ENCODE data around the gene TIMD4.
"Not testable (repeated sequence)": the region's sequence is repeated elsewhere in the genome, so short reads cannot be mapped to it uniquely, and the experiment has no call there.

Gene TIMD4

DNA sequence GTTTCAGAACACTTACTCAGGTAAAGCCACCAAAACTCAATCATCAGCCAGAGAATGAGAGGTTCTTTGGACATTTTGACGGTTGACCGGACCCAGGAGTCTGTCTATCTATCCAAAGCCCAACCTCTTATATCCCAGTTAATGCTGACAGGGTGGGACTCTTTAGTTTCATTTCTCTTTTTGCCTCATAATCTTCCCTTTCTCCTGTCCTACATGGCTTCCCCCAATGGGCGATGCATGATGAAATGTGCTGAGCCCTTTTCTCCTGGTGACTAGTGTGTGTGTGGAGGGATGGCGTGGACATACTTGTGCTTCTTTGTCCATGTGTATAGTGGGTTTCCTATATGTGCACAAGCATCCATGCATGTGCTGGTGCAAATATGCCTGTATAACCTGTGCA lies at the start of gene TIMD4:
Gene TIMD4, minus strand, starts transcription at position 102 of the 400 bp plus-strand sequence. Its CDS starts 28 bp downstream, at position 74.
- DNase-seq = no peak

DNA sequence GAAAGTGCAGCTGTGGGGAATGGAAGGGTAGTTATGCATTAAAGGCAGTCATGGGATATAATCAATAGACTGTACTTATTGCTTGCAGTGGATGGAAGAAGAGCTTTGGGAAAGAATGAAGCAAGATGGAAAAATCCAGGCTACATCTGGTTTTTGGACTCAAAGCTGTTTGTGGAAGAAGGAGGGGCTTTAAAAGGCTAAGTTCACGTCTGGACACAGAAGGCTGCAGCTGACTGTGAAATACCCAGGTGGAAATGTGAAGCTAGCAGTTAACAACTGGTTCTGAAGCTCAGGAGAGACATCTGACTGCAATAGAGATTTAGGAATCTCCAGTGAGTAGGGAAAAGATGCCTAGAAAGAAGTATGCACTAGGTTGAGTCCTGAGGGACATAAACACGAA lies 43.2 kb upstream of the TIMD4 start:
- DNase-seq = no peak

DNA sequence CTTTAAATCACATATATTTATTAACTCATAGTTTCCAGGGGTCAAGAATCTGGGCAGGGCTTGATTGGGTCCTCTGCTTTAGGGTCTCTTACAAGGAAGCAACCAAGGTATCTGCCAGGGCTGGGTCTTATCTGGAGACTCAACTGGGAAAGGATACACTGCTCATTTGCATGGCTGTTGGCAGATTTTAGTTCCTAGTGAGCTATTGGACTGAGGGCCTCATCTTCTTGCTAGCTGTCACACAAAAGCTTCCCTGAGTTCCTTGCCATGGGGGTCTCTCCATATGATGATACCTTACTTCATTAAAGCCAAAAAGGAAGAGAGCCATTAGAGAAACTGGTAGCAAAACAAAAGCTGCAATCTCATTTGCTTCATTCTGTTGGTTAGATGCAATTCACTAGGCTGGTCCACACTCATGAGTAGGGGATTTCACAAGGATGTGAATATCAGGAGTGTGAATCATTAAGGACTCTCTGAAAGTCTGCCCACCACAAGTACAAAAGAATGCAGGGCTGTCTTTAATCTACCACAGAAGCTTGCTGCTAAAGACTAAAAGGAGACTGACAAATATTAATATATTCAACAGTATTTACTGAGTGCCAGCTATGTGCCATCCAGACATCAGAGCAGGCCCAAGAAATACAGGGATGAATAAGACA lies 42.0 kb upstream of the TIMD4 start:
- no peak for DNase-seq

DNA sequence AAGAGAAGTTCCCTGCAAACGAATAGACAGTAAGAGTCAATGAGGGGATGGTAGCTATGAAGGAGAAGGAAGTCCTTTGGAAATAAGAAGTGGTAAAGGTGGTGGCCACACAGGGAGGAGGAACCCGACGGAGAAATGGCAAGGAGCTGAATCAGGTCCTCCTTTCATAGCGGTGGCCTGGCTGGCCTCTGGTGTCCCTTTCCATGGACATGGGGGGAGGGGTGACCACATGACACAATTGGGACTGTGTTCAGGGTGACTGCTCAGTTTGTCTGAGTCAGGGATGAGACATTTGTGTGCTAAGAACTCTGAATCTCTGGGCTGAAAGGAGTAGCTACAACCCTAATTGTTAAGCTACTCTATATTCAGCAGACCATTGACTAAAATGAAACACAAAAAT lies 28.7 kb upstream of the TIMD4 start:
- peak in 1 of 51 donors; percentile 1 for DNase-seq

DNA sequence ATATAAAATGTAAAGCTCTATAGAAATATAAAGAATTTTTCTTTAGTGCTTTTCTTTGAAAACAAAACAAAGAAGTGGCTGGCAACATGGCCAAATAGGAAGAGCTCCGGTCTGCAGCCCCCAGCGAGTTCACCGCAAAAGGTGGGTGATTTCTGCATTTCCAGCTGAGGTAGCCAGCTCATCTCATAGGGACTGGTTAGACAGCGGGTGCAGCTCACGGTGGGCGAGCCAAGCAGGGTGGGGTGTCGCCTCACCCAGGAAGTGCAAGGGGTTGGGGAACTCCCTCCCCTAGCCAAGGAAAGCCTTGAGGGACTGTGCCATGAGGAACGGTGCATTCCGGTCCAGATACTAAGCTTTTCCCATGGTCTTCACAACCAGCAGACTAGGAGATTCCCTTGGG lies 21.0 kb upstream of the TIMD4 start:
- DNase-seq = no peak

DNA sequence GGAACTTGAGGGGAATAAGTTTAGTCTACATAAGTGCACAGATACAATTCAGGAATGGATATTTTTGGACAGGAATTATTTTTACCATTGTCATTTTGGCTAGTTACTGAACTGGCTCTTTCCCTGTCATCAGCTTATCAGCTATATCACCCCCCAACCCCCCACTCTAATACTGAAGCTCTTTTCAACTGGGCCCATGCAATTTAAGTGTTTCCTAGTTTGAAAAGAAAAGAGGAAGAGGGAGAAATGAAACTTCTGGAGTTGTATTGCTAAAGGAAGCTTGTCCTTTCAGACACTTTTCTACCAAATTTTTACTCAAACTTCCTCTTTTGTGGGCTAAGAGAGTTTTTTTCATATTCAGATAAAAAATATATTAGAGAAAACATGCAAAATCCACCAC lies 18.5 kb upstream of the TIMD4 start:
- no peak for DNase-seq

DNA sequence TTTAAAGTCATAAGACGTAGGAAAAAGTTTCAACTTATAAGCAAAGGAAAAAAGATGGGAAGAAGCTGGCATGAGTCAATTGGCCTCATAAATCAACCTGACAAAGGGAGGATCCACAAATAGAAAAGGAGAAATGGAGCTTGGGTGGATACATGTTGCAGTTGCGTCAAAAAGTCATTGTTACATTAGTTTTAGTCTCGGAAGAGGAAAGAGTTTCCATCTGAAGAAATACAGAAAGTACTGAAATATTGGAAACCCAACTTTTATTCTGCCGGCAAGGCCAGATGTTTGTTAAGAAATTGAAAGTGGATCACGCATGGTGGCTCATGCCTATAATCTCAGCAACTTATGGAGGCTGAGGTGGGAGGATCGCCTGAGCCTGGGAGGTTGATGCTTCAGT lies 11.3 kb upstream of the TIMD4 start:
- DNase-seq = no peak

DNA sequence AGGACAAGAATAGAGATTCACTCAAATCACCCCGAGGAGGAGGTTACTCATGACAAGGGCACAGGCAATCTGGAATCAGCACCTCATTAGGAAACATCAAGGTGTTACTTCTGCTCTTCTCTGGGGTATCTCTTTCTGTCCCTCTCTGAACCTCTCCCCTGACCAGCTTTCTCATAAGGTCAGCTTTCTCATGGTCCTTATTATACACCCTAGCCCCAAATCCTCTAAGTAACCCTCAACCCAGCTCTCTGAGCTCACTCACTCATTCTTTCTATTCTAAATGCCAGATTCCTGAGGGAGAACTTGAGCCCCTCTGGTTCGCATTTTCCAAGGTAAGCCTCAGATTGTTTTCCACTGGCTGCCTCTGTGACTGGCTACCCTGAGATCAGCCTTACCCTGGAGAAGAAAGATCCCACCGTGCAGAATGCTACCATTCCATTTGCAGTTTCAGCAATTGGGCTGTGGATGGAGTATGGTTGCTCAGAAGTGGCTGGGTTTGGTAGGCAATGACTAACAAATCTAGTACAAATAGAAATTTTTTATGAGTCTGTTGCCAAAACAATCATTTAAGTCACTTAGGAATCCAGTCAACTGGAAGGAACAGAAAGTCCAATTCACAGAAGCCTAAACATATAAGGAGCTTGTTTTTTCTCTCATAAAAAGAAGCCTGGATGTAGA lies 9.0 kb upstream of the TIMD4 start:
- no peak for DNase-seq

DNA sequence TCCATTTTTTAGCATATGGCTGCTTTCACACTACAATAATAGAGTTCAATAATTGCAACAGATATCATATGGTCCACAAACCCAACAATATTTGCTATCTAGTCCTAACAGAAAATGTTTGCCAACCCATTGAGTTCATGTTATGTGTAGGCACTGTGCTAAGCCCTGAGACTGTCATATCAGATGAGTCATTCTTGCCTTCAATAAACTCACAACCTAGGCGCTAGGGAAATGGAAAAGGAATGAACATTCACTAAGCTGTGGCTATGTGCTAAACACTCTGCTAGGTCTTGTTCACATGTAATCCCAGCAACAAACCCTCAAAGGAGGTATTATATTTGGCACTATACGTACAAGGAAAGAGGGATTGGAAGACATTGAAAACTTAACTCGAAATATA lies 8.4 kb upstream of the TIMD4 start:
- no peak for DNase-seq

DNA sequence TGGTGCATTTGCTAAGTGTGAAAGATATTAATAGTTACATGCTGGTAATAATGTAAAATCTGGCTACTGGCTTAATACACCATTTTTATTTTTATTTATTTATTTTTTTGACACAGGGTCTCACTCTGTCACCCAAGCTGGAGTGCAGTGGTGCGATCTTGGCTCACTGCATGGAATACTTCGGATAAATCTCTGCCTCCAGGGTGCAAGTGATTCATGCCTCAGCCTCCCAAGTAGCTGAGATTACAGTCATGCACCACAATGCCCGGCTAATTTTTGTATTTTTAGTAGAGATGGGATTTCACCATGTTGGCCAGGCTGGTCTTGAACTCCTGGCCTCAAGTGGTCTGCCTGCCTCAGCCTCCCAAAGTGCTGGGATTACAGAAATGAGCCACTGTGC lies 4.4 kb upstream of the TIMD4 start:
- not testable (repeated sequence) for DNase-seq

DNA sequence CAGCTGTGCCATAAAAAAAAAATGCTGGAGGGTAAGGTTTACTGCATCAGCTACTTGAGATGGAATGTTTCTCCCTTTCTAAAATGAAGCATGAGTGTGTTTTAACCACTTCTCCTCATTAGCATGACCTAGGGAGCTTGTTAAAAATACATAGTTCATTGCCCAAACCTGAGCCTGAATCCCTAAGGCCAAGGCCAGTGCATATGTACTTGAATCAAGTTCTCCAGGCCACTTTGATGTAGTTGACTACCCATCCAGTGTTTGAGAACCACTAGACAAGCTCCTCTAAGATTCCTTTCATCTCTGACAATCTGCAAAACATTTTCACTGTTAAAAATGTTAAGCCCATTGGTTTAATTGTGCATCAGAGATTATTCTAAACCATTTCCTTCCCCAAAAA lies 6.7 kb downstream of the TIMD4 start:
- DNase-seq = no peak

DNA sequence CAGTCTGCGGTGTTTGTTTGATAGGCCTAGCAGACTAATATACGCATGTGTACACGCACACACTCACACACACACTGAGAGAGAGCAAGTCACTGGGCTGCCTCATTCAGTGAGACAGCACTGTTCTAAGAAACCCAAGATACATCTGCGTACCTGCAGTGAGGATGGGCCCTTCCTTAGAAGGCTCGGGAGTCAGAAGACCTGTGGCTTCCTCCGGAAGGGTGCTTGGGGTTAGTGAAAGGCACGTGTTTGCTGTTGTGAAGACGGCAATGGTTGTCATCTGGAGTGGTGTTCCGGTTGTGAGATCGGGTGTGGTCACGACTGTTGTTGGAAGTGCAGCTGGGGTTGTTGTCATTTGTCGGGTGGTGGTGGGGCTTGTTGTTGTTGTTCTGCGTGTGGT lies 11.7 kb downstream of the TIMD4 start:
- DNase-seq = no peak

DNA sequence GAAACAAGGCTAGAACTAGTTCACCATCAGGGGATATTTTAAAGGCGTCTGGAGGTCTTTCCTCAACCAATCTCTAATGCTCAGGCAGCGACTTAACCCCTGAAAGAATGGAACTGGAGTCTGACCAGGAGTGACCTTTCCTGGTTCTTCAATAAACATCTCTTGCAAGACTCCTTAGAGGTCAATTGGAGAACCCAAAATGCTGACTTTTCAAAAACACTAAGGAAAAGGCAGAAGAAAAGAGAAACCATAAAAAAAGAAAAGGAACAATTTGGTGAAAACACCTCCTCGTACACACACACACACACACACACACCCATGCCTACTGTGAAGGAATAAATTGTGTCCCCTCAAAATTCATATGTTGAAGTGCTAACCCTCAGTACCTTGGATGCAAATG lies 12.3 kb downstream of the TIMD4 start:
- no peak for DNase-seq

DNA sequence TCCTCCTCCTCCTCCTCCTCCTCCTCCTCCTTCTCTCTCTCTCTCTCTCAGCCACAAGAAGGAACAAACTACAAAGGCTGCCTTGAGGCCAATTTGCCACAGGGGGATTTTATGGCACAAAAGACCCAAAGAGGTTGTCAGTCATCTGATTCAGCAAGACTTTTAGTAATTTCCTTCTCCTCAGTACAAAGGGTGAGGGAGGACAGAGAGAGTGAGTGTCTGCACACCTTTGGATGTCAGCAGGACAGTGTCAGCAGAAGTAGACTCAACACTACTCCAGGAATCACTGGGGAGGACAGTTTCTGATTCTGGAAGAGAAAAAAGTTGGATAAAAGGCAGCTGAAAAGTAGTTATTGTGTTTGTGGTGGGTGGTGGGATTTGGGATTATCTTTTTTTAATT lies 13.6 kb downstream of the TIMD4 start:
- DNase-seq = no peak

DNA sequence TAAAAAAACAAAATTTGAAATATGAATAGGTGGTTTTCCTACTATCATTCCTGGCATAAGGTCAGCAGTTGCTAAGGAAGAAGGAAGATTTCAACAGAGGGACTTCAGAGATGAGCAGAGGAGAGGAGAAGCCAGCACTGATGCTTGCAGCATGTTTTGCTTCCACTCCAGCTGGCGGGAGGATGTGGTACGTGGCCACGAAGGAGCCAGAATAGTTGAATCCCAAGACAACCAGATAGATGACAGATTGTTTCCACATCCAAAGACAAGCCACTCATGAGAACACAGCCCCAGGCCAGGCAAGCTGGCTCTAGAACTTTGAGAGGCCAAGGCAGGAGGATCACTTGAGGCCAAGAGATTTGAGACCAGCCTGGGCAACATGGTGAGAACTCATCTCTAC lies 15.1 kb downstream of the TIMD4 start:
- no peak for DNase-seq

DNA sequence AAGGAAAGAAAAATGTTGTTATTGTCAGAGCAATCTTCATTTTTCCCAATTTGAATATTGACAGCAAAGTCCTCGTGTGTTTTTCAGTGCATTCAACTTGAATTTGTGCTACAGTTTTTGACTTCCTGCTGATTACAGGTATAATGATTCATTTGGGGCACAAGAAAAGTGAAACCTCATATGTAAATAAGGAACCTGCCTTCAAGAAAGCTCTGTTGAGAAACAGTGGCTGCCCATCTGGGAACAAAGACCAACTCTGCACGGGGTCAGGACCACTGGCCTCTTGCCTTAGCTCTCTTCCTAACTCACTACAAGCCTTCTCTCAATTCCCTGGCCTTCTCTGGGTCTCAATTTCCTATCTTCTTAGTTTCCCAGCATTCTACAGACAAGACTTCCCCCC lies 21.0 kb downstream of the TIMD4 start:
- no peak for DNase-seq

DNA sequence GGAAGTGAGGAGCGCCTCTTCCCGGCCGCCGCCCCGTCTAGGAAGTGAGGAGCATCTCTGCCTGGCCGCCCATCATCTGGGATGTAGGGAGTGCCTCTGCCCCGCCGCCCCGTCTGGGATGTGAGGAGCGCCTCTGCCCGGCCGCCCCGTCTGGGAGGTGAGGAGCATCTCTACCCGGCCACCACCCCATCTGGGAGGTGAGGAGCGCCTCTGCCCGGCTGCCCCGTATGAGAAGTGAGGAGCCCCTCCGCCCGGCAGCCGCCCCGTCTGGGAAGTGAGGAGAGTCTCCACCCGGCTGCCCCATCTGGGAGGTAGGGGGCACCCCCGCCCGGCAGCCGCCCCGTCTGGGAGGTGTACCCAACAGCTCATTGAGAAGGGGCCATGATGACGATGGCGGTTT lies 22.6 kb downstream of the TIMD4 start:
- DNase-seq = not testable (repeated sequence)

DNA sequence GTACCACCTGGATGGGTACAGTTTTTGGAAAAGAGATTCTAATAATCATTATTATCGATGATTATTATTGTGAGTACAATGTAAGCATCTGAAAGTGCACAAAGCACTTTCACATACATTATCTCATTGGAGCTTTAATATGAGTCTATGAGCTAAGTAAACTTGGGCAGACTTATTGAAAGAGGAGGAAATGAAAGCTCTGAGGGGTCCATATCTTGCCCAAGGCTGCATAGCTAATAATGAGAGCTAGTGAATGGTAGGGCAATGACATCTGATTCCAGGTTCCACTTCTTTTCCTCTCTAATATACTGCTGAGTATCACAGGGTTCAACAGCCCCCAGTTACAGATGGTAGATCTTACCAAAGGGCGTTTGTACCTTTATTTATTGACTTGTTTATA lies 26.1 kb downstream of the TIMD4 start:
- DNase-seq = no peak

DNA sequence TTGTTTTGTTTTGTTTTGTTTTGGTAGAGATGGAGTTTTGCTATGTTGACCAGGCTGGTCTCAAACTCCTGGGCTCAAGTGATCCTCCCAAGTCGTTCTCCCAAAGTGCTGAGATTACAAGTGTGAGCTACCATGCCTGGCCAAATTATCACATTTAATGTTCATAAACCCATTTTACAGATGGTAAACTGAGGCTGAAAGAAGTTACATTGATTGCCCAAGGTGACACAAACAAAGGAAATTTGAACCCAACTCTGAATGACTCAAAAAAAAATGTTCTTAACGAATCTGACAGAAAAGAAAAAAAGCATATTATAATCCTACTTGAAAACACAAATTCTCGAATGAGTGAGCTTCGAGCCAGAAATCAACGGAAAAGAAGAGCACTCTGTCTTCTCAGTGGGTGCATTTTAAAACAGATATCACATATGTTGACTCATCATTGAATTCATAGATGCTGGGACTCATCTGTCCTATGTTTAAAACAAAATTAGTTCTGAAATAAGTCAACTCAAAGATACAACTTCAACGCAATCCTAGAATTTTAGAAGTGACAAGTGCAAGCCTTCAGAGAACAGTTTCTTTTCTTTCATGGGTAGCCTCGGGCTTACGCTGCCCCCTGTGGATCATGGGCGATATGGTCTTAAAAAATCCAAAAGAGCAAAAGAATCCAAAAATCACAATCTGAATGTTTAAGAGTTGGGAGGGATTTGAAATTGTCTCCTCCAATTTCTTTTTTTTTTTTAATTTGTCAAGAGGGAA lies 28.4 kb downstream of the TIMD4 start:
- peak in 19 of 51 donors; percentile 1 to 33 (median 10) for DNase-seq

DNA sequence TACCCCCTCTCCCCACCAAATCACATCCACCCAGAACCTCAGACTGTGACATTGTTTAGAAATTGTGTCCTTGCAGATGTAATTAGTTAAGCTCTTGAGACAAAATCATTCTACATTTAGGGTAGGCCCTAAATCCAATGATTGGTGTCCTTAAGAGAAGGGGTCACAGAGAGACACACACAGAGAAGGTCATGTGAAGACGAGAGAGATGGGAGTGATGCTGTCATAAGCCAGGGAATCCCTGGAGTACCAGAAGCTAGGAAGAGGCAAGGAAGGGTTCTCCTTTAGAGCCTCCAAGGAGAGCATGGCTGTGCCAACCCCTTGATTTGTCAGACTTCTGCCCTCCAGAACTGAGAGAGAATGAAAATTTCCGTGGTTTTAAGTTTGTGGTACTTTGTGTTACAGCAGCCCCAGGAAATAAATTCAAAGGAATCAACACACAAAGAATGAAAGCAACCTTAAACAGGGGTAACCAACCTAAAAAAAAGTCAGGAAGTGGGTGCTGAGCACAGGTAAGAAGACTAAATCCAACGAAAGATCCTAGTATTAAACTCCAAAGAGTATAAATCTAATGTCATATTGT lies 33.6 kb downstream of the TIMD4 start:
- DNase-seq = no peak

DNA sequence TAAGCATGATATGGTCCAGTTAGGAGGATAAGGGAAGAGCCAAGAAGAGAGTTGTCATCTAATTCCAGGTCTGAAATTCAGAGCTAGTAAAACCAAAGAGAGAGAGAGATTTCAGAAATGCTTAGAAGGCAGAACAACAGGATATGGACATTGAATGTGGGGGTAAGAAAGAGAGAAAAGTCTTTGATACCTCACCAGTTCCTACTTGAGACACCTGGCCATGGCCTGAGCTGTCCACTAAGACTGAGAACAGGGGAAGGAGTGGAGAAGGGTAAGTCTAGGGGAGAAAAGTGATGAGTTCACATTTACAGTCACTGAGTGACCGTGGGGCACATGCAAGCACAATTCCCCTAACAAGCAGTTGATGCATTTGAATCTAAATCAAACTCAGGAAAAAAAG lies 35.5 kb downstream of the TIMD4 start:
- no peak for DNase-seq

DNA sequence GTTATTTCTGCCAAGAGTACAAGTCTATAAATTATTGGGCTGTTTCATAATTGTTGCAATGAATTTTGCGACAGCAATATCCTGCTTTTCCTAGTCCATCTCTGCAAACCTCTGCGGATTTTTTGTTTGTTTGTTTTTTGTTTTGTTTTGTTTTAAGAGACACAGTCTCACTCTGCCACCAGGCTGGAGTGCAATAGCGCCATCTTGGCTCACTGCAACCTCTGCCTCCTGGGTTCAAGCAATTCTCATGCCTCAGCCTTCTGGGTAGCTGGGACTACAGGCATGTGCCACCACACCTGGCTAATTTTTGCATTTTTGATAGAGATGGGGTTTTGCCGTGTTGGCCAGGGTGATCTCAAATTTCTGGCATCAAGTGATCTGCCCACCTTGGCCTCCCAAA lies 37.3 kb downstream of the TIMD4 start:
- DNase-seq = not testable (repeated sequence)
